ELR (cell line): Measurements from ENCODE around the gene SPTBN4.
A peak's percentile ranks its signal among the peaks of the same experiment; 100 is the strongest.
"Not testable (repeated sequence)": the region's sequence is repeated elsewhere in the genome, so short reads cannot be mapped to it uniquely, and the experiment has no call there.

Experiments used
- DNase-seq: peaks from one replicate; pipeline ENCODE4 v3.0.0-alpha.2; 2015; ENCODE audit warnings: low read depth

SPTBN4 gene

GRCh38 chr19:40465025-40465556 is 1.7 kb upstream of the SPTBN4 start:
- peak; percentile 69 for DNase-seq

GRCh38 chr19:40465557-40466218 is 1.1 kb upstream of the SPTBN4 start, which contains the start of gene BLVRB:
Gene BLVRB, minus strand, starts transcription at chr19:40465745. Its CDS starts 57 bp downstream, at chr19:40465688.
- peak; percentile 97 for DNase-seq

DNA sequence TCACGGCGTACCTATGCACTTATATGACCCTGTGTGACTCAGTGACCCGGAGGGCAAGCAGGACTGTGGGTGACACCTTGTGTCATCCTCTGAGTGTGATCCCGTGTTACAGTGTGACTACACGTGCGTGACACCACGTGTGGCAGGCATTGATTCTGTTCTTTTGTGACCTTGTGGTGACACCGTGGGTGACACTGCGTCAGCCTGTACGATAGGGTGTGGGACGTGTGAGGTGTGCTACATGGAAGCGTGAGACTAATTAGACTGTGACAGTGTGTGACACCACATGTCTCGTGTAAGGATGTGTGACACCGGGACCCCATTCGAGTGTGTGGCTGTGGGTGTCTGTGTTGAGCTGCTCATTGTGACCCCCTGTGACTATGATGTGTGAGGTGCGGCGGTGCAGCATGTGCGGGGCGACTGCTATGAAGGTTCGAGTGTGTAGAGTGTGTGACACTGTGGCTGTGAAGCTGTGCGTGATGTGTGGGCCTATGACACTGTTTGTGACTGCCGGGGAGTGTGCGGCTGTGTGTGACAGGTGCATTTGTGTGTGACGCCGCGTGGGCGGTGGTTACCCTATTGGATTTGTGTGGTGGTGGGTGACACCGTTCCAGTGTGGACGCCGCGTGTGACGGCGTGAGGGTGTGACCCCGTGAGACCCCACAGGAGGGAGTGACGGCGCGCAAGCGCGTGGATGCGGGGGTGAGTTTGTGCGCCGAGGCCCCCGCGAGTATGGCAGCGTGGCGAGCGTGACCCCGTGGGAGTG is 399 bp upstream of the SPTBN4 start:
- DNase-seq = no peak

- DNase-seq = no peak
Observed at GRCh38 chr19:40469011-40469410, 2.2 kb downstream of the SPTBN4 start.

DNA sequence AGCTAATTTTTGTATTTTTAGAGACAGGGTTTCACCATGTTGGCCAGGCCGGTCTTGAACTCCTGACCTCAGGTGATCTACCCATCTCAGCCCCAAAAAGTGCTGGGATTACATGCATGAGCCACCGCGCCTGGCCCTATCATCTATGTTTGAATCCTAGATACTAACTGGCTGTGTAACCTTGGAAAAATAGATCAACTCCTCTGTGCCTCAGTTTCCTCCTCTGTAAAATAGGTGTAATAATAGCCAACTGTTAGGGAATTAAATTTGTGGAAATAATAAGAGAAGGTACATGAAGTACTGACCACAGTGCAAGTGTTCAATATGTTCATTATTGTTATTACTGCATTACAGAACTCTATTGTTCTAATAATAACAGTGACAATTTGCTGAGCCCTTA is 4.3 kb downstream of the SPTBN4 start:
- no peak for DNase-seq

- no peak for DNase-seq
Observed at GRCh38 chr19:40472516-40472915, 5.7 kb downstream of the SPTBN4 start.

- no peak for DNase-seq
Observed at GRCh38 chr19:40474737-40475136, 7.9 kb downstream of the SPTBN4 start.

- not testable (repeated sequence) for DNase-seq
Observed at GRCh38 chr19:40475878-40476644, 9.3 kb downstream of the SPTBN4 start.

- no peak for DNase-seq
Observed at GRCh38 chr19:40486017-40486416, 19.2 kb downstream of the SPTBN4 start.

GRCh38 chr19:40489882-40490230 is 23.1 kb downstream of the SPTBN4 start:
- no peak for DNase-seq

DNA sequence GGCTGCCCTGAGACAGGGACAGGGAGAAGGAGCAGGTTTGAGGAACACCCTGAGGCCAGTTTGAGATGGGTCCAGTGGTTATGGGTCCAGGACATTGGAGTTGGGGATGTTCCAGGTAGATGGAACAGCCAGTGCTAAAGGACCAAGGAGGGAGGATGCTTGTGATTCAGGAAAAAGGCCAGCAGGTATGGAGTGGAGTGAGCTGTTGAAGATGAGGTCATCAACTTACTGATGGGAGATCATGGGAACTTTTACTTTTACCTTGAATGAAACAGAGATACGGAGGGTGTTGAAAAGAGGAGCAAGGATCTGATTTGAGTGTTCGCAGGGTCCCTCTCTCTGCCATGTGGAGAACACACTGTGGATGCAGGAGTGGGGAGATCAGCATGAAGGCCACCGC is 25.5 kb downstream of the SPTBN4 start:
- DNase-seq = no peak

- no peak for DNase-seq
Observed at GRCh38 chr19:40493778-40494177, 27.0 kb downstream of the SPTBN4 start.

DNA sequence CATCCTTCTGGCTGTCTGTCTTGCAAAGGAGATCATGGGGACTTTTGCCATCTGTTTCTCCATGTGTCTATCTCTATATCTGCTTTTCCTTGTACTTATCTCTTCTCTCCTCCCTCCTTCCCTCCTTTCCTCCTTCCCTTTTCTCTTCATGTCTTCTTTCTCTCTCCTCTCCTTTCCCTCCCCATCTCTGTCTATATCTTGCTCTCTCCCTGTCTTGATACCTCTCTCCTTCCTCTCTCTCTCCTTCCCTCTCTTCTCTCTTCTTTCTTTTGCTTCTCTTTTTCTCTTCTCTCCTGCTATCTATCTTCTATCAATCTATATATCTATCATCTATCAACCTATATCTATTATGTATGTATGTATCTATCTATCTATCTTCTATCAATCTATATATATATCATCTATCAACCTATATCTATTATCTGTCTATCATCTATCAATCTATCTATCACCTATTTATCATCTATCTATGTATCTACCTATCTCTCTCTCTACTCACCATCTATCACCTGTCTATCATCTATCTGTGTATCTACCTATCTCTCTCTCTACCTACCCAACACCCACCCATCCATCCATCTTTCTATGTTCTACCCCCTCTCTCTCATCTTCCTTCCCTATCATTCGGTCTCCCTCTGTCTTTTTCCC is 27.5 kb downstream of the SPTBN4 start:
- DNase-seq = no peak

DNA sequence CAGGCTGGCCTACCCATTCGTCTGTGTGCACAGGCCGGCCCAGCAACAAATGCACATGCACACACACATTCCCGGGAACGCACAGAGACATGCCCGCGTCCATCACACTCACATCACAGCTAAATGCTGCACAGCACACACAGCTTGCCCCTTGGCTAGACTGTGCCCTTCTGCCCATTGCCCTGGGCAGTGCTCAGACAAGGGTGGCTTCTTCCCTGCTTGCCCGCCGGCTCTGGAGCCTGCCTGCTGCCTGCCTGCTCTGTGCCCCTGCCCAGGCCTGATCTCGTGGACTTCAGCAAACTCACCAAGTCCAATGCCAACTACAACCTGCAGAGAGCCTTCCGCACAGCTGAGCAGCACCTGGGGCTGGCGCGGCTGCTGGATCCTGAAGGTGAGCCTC is 30.4 kb downstream of the SPTBN4 start:
- no peak for DNase-seq

DNA sequence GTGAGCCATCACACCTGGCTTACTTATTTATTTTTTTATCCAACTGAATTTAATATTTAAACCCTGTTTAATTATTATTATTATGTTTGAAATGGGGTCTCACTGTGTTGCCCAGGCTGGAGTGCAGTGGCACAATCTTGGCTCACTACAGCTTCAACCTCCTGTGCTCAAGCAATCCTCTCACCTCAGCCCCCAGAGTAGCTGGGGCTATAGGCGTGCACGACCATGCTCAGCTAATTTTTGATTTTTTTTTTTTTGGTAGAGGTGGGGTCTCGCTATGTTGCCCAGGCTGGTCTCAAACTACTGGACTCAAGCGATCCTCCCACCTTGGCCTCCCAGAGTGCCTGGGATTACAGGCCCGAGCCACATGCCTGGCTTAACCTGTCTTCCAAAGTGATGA is 32.5 kb downstream of the SPTBN4 start:
- no peak for DNase-seq

DNA sequence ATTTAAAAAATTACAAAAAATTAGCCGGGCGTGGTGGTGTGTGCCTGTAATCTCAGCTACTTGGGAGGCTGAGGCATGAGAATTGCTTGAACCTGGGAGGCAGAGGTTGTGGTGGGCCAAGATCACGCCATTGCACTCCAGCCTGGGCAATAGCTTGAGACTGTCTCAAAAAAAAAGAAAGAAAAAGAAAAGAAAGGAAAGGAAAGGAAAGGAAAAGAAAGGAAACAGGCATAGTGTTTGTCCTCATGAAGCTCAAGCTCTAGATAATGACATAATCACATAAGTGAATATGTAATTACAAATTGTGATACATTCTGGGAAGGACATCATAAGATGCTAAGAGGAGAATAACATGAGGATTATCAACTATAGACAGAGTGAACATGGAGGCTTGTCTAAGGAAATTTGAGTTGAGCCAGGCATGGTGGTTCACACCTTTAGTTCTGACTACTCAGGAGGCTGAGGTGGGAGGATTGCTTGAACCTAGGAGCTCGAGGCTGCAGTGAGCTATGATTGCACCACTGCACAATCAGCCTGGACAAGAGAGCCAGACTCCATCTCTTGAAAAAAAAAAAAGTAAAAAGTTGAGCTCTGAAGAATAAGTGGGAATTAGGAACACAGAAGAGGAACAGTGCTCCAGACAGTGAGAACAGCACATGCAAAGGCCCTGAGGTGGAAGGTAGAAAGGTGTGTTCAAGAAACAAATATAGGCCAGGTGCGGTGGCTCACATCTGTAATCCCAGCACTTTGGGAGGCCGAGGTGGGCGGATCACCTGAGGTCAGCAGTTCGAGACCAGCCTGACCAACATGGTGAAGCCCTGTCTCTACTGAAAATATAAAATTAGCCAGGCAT is 34.1 kb downstream of the SPTBN4 start:
- not testable (repeated sequence) for DNase-seq

DNA sequence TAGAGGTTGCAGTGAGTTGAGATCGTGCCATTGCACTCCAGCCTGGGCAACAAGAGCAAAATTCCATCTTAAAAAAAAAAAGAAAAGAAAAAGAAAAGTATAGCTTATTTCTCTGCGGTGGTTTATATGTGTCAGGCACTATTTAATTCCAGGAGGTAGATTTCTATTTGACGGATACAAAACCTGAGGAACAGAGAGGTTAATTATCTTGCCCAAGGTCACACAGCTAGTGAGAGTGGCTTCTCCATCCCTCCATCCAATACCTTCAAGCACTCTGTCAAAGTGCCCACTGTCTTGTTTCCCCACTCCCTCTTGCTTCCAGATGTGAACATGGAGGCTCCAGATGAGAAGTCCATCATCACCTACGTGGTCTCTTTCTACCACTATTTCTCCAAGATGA is 34.8 kb downstream of the SPTBN4 start:
- DNase-seq = no peak

DNA sequence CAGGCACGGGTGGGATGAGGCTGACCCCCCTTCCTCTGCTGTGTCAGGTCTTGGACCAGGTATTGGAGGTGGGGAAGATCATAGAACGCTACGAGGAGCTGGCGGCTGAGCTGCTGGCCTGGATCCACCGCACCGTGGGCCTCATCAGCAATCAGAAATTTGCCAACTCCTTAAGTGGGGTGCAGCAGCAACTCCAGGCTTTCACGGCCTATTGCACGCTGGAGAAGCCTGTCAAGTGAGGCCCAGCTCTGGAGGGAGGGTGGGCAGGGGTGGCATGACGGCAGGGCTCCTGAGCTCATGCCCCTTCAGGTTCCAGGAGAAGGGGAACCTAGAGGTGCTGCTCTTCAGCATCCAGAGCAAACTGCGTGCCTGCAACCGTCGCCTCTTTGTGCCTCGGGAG is 35.3 kb downstream of the SPTBN4 start:
- no peak for DNase-seq

GRCh38 chr19:40502647-40503319 is 36.0 kb downstream of the SPTBN4 start:
- peak; percentile 38 for DNase-seq

GRCh38 chr19:40503320-40503695 is 36.5 kb downstream of the SPTBN4 start:
- no peak for DNase-seq

- DNase-seq = no peak
Observed at GRCh38 chr19:40506099-40506498, 39.3 kb downstream of the SPTBN4 start.
